ENCODE measurements around the gene TSPAN4. TPM values are rescaled to one million over a fixed set of nuclear protein-coding genes. Genes with fewer than 3 reads are reported as not detected.

Gene TSPAN4
- total RNA-seq, 1 experiment from 2014 or later = 50.3 TPM

DNA sequence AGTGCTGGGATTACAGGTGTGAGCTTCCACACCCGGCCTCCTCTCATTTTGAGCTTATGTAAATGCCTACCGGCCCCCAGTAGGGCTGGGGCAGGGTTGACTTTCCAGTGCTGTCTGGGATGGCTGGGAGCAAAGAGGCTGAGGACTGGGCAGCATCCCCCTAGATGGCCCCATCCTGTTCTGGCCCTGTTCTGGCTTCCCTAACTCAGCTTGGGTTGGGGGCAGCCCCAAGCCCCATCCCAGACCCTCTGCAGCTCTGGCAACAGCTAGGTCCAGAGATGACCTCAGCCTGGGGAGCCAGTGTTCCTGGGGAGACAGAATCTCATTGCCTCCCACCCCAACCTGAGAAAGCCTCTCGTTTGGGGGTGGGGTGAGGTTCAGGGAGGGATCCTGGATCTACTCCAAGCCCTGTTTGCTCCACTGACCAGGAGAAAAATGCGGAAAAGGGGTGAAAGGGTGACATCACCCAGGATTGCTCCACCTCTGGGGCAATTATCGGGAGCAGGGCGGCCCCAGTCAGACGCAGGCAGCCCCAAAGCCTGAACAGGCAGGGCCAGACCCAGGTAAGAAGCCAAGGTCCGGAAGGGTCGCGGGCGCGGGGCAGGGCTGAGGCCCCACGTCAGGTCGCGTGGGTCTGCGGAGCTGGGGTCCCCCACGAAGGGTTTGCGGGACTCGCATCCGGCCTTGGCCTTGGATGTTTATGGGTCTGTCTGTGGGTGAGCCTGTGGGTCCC lies 24.1 kb upstream of the TSPAN4 start, which contains the start of gene PNPLA2:
Gene PNPLA2 (plus strand): TSS at position 519 of the 733 bp plus-strand sequence. CDS start 805 bp downstream, outside the sequence.
- ChIA-PET RAD21 (ENCODE audit: low non-redundant PET in 1 of 2, low total read pairs in 2 of 2, uncharacterized antibody in 2 of 2, unreplicated experiment in 2 of 2) (no interaction called here), CTCF (interaction anchor here (1.2 to 1.4 kb wide), 2 partner anchors 9 to 26 kb away, joined by 3 read pairs; partner anchors contain the start of gene RPLP2), POLR2A (interaction anchor here (0.7 to 2.7 kb wide), 14 partner anchors 7 to 92 kb away, joined by 3 to 45 read pairs (median 8); partner anchors contain the start of genes CD151, CHID1, CRACR2B and POLR2L)
- TF ChIP-seq, protein P1, sequence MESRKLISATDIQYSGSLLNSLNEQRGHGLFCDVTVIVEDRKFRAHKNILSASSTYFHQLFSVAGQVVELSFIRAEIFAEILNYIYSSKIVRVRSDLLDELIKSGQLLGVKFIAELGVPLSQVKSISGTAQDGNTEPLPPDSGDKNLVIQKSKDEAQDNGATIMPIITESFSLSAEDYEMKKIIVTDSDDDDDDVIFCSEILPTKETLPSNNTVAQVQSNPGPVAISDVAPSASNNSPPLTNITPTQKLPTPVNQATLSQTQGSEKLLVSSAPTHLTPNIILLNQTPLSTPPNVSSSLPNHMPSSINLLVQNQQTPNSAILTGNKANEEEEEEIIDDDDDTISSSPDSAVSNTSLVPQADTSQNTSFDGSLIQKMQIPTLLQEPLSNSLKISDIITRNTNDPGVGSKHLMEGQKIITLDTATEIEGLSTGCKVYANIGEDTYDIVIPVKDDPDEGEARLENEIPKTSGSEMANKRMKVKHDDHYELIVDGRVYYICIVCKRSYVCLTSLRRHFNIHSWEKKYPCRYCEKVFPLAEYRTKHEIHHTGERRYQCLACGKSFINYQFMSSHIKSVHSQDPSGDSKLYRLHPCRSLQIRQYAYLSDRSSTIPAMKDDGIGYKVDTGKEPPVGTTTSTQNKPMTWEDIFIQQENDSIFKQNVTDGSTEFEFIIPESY (IDR thresholded peaks at IDR 0.05; ENCODE audit: extremely low read depth, insufficient replicate concordance, low read length) = no peak
- TF ChIP-seq, protein P2, sequence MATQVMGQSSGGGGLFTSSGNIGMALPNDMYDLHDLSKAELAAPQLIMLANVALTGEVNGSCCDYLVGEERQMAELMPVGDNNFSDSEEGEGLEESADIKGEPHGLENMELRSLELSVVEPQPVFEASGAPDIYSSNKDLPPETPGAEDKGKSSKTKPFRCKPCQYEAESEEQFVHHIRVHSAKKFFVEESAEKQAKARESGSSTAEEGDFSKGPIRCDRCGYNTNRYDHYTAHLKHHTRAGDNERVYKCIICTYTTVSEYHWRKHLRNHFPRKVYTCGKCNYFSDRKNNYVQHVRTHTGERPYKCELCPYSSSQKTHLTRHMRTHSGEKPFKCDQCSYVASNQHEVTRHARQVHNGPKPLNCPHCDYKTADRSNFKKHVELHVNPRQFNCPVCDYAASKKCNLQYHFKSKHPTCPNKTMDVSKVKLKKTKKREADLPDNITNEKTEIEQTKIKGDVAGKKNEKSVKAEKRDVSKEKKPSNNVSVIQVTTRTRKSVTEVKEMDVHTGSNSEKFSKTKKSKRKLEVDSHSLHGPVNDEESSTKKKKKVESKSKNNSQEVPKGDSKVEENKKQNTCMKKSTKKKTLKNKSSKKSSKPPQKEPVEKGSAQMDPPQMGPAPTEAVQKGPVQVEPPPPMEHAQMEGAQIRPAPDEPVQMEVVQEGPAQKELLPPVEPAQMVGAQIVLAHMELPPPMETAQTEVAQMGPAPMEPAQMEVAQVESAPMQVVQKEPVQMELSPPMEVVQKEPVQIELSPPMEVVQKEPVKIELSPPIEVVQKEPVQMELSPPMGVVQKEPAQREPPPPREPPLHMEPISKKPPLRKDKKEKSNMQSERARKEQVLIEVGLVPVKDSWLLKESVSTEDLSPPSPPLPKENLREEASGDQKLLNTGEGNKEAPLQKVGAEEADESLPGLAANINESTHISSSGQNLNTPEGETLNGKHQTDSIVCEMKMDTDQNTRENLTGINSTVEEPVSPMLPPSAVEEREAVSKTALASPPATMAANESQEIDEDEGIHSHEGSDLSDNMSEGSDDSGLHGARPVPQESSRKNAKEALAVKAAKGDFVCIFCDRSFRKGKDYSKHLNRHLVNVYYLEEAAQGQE (IDR thresholded peaks at IDR 0.05; ENCODE audit: low read depth) = no peak
- TF ChIP-seq EGR1 (IDR thresholded peaks at IDR 0.05; ENCODE audit: low read depth) (no peak), JUND (IDR thresholded peaks at IDR 0.05) (no peak), ELF1 (IDR thresholded peaks at IDR 0.05; ENCODE audit: borderline replicate concordance, low read depth) (no peak), RAD21 (IDR thresholded peaks at IDR 0.05; ENCODE audit: low read depth) (no peak), CBX3 (IDR thresholded peaks at IDR 0.05; ENCODE audit: low read depth) (no peak), ZNF274 (IDR thresholded peaks at IDR 0.05; ENCODE audit: low read depth, low read length) (no peak), POLR2AphosphoS5 (IDR thresholded peaks at IDR 0.05; ENCODE audit: low read depth, low read length) (no peak), FOSL1 (IDR thresholded peaks at IDR 0.05; ENCODE audit: low read depth) (no peak), EZH2phosphoT487 (IDR thresholded peaks at IDR 0.05; ENCODE audit: borderline replicate concordance) (no peak), TCF7L2 (IDR thresholded peaks at IDR 0.05; ENCODE audit: borderline replicate concordance, extremely low read depth, insufficient read depth, insufficient read length) (no peak), CEBPB (IDR thresholded peaks at IDR 0.05; ENCODE audit: low read depth) (no peak)
- TF ChIP-seq, protein P3, sequence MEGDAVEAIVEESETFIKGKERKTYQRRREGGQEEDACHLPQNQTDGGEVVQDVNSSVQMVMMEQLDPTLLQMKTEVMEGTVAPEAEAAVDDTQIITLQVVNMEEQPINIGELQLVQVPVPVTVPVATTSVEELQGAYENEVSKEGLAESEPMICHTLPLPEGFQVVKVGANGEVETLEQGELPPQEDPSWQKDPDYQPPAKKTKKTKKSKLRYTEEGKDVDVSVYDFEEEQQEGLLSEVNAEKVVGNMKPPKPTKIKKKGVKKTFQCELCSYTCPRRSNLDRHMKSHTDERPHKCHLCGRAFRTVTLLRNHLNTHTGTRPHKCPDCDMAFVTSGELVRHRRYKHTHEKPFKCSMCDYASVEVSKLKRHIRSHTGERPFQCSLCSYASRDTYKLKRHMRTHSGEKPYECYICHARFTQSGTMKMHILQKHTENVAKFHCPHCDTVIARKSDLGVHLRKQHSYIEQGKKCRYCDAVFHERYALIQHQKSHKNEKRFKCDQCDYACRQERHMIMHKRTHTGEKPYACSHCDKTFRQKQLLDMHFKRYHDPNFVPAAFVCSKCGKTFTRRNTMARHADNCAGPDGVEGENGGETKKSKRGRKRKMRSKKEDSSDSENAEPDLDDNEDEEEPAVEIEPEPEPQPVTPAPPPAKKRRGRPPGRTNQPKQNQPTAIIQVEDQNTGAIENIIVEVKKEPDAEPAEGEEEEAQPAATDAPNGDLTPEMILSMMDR (IDR thresholded peaks at IDR 0.05 in 2 of 3, conservative IDR thresholded peaks at IDR 0.05 in 1 of 3; ENCODE audit: borderline replicate concordance in 1 of 3, insufficient read depth in 1 of 3, low read depth in 2 of 3, low read length in 2 of 3) = no peak
- TF ChIP-seq, protein P4, sequence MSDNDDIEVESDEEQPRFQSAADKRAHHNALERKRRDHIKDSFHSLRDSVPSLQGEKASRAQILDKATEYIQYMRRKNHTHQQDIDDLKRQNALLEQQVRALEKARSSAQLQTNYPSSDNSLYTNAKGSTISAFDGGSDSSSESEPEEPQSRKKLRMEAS (IDR thresholded peaks at IDR 0.05) = no peak
- peak within 1 kb of the TSS; percentile 65 to 77 for H3K4me3 ChIP-seq (replicated peaks in 1 of 2; ENCODE audit: low read depth in 1 of 2, low read length in 2 of 2)
- DNase-seq (ENCODE audit: low read depth, low spot score) (no peak), ATAC-seq (no peak)
- peak within 1 kb of the TSS; percentile 90 for H3K9ac ChIP-seq (ENCODE audit: low read length)
- intact Hi-C loops (cut with micrococcal nuclease) = no loop called here
- H3K27ac ChIP-seq (ENCODE audit: low read depth, low read length) = peak within 1 kb of the TSS; percentile 81; the same call in 1 of the 2 replicates
- H3K36me3 ChIP-seq (ENCODE audit: control insufficient read depth in 1 of 2, insufficient read depth in 2 of 2, low read length in 2 of 2) = peaks cover 0 to under 1% of the 10 kb centered on the region in 2 experiments; a peak in 1 of 4 replicates
- no peaks in the 10 kb centered on the region for H3K9me3 ChIP-seq (ENCODE audit: control insufficient read depth in 1 of 2, insufficient read depth in 1 of 2, low read depth in 1 of 2, low read length in 2 of 2)
- no peaks in the 10 kb centered on the region for H3K9me2 ChIP-seq (ENCODE audit: insufficient read depth)
- peaks cover 26 to 46% of the 10 kb centered on the region in 2 experiments for H3K4me1 ChIP-seq (ENCODE audit: control insufficient read depth in 1 of 2, insufficient read depth in 2 of 2, low read length in 2 of 2)
- H2AFZ ChIP-seq (ENCODE audit: low read depth, low read length, poor library complexity, severe bottlenecking) = no peak within 1 kb of the TSS
- TSS peak; percentile 64 for BruUV-seq (replicated peaks)
- peak within 1 kb of the TSS; percentile 81 for H3K4me2 ChIP-seq (ENCODE audit: low read length)
- H3K79me2 ChIP-seq (ENCODE audit: insufficient read depth, low read length) = peaks cover 22% of the 10 kb centered on the region
- no peaks in the 10 kb centered on the region for H3K27me3 ChIP-seq (ENCODE audit: insufficient read depth, low read length)
- no peaks in the 10 kb centered on the region for H4K20me1 ChIP-seq (ENCODE audit: insufficient read depth)

Data from HCT116 (cell line).